H9 (cell line): ENCODE results near the gene NFS1. TPM values are rescaled to one million over a fixed set of nuclear protein-coding genes. Genes with fewer than 3 reads are reported as not detected.

Experiments
- DNase-seq: peaks from one replicate; pipeline ENCODE4 v3.0.0-alpha.2; 2017
- H2AFZ ChIP-seq: one replicate; pipeline ENCODE4 v1.6.1; 2013; ENCODE audit warnings: mild to moderate bottlenecking, low read length, control low read depth, moderate library complexity
- H2AK5ac ChIP-seq: 2 replicates; pipeline ENCODE4 v1.6.1; 2013; ENCODE audit warnings: low read length, control low read depth, mixed read lengths; ENCODE audit not compliant: insufficient read length
- H2BK120ac ChIP-seq: one replicate; pipeline ENCODE4 v1.6.1; 2013; ENCODE audit warnings: low read depth, mild to moderate bottlenecking, low read length, control low read depth, inconsistent platforms; ENCODE audit not compliant: poor library complexity, severe bottlenecking
- H2BK12ac ChIP-seq: 2 replicates; pipeline ENCODE4 v1.6.1; 2013; ENCODE audit warnings: low read length, control low read depth, mixed read lengths, low read depth; ENCODE audit not compliant: insufficient read length
- H2BK15ac ChIP-seq: 2 replicates; pipeline ENCODE4 v1.6.1; 2013; ENCODE audit warnings: low read depth, low read length, control low read depth
- H2BK20ac ChIP-seq: one replicate; pipeline ENCODE4 v1.6.1; 2013; ENCODE audit warnings: low read depth, mild to moderate bottlenecking, low read length, control low read depth, inconsistent platforms; ENCODE audit not compliant: poor library complexity, severe bottlenecking
- H2BK5ac ChIP-seq: 2 replicates; pipeline ENCODE4 v1.6.1; 2013; ENCODE audit warnings: low read length, control low read depth, mixed read lengths; ENCODE audit not compliant: insufficient read length
- H3K14ac ChIP-seq: 2 replicates; pipeline ENCODE4 v1.6.1; 2013; ENCODE audit warnings: low read length, control low read depth; ENCODE audit not compliant: insufficient read depth
- H3K18ac ChIP-seq: 2 replicates; pipeline ENCODE4 v1.6.1; 2013; ENCODE audit warnings: low read depth, mild to moderate bottlenecking, mixed read lengths, low read length, control low read depth; ENCODE audit not compliant: insufficient read length
- H3K23ac ChIP-seq: 2 replicates; pipeline ENCODE4 v1.6.1; 2013; ENCODE audit warnings: low read length, control low read depth, mixed read lengths, low read depth; ENCODE audit not compliant: insufficient read length
- H3K23me2 ChIP-seq: 2 replicates; pipeline ENCODE4 v1.6.1; 2013; ENCODE audit warnings: low read depth, mild to moderate bottlenecking, mixed read lengths, low read length, control low read depth; ENCODE audit not compliant: insufficient read length, poor library complexity, severe bottlenecking
- H3K27ac ChIP-seq: 2 replicates; pipeline ENCODE4 v1.5.1; 2013; ENCODE audit warnings: low read length, control low read depth, mixed read lengths, low read depth; ENCODE audit not compliant: insufficient read length
- H3K27me3 ChIP-seq: 2 replicates; pipeline ENCODE4 v1.6.1; 2013; ENCODE audit warnings: low read length, control low read depth, inconsistent platforms; ENCODE audit not compliant: insufficient read depth
- H3K4ac ChIP-seq: 2 replicates; pipeline ENCODE4 v1.6.1; 2013; ENCODE audit warnings: low read depth, mild to moderate bottlenecking, control low read depth, inconsistent platforms, low read length, moderate library complexity
- H3K4me1 ChIP-seq: 2 replicates; pipeline ENCODE4 v1.6.1; 2013; ENCODE audit warnings: low read length, control low read depth, inconsistent platforms; ENCODE audit not compliant: insufficient read depth
- H3K4me2 ChIP-seq: 2 replicates; pipeline ENCODE4 v1.6.1; 2013; ENCODE audit warnings: low read length, control low read depth, mixed read lengths; ENCODE audit not compliant: insufficient read length, insufficient read depth
- H3K56ac ChIP-seq: 2 replicates; pipeline ENCODE4 v1.6.1; 2013; ENCODE audit warnings: low read depth, mild to moderate bottlenecking, mixed read lengths, low read length, control low read depth; ENCODE audit not compliant: insufficient read length
- H3K79me1 ChIP-seq: 2 replicates; pipeline ENCODE4 v1.6.1; 2013; ENCODE audit warnings: low read depth, mild to moderate bottlenecking, moderate library complexity, low read length, control low read depth, inconsistent platforms; ENCODE audit not compliant: insufficient read depth, poor library complexity, severe bottlenecking
- H3K79me2 ChIP-seq: 2 replicates; pipeline ENCODE4 v1.6.1; 2013; ENCODE audit warnings: low read length, control low read depth, inconsistent platforms; ENCODE audit not compliant: insufficient read depth
- H3K9ac ChIP-seq: 2 replicates; pipeline ENCODE4 v1.6.1; 2013; ENCODE audit warnings: low read length, control low read depth, mixed read lengths; ENCODE audit not compliant: insufficient read length; ENCODE audit errors: extremely low read depth
- H3K9me3 ChIP-seq: one replicate; pipeline ENCODE4 v1.6.1; 2013; ENCODE audit warnings: low read depth, low read length, inconsistent platforms; ENCODE audit not compliant: control insufficient read depth
- H3T11ph ChIP-seq: one replicate; pipeline ENCODE4 v1.6.1; 2013; ENCODE audit warnings: mild to moderate bottlenecking, low read length, control low read depth, inconsistent platforms
- H4K20me1 ChIP-seq: one replicate; pipeline ENCODE4 v1.6.1; 2013; ENCODE audit not compliant: control insufficient read depth, insufficient read length, insufficient read depth
- H4K5ac ChIP-seq: 2 replicates; pipeline ENCODE4 v1.6.1; 2013; ENCODE audit warnings: low read depth, mild to moderate bottlenecking, mixed read lengths, low read length, control low read depth; ENCODE audit not compliant: insufficient read length
- H4K8ac ChIP-seq: replicated peaks from 2 replicates; pipeline ENCODE4 v1.6.1; 2013; ENCODE audit warnings: low read length, control low read depth, mixed read lengths, low read depth; ENCODE audit not compliant: insufficient read length
- H4K91ac ChIP-seq: 2 replicates; pipeline ENCODE4 v1.6.1; 2013; ENCODE audit warnings: low read depth, mild to moderate bottlenecking, moderate library complexity, mixed read lengths, low read length, control low read depth; ENCODE audit not compliant: insufficient read length
- H3K27ac Mint-ChIP-seq, 3 experiments: 2 replicates in 2 of 3; 3 replicates in 1 of 3; pipeline ENCODE4 v1.8.0; 2020 to 2021; ENCODE audit warnings: mixed read lengths in 3 of 3, mild to moderate bottlenecking in 1 of 3, moderate library complexity in 1 of 3
- H3K27me3 Mint-ChIP-seq: 2 replicates; pipeline ENCODE4 v1.8.0; 2021; ENCODE audit warnings: low read depth, mild to moderate bottlenecking, moderate library complexity, mixed read lengths
- H3K36me3 Mint-ChIP-seq, 3 experiments: 2 replicates in 2 of 3; 3 replicates in 1 of 3; pipeline ENCODE4 v1.8.0; 2020 to 2021; ENCODE audit warnings: low read depth in 3 of 3, mixed read lengths in 3 of 3; ENCODE audit not compliant: insufficient read depth in 1 of 3
- H3K4me1 Mint-ChIP-seq, 2 experiments: 2 replicates each; pipeline ENCODE4 v1.8.0; 2020; ENCODE audit warnings: mixed read lengths in 2 of 2
- H3K4me3 Mint-ChIP-seq, 2 experiments: 2 replicates in 1 of 2; 3 replicates in 1 of 2; pipeline ENCODE4 v1.8.0; 2020 to 2021; ENCODE audit warnings: mild to moderate bottlenecking in 2 of 2, mixed read lengths in 2 of 2, moderate library complexity in 1 of 2
- H3K9me3 Mint-ChIP-seq, 2 experiments: 2 replicates in 1 of 2; 3 replicates in 1 of 2; pipeline ENCODE4 v1.8.0; 2020; ENCODE audit warnings: mild to moderate bottlenecking in 2 of 2, mixed read lengths in 2 of 2, moderate library complexity in 1 of 2
- WGBS: extraction: QIAGEN DNeasy Blood & Tissue Kit; methylation state at CpG from one replicate; pipeline ENCODE4 v1.1.7; 2013; ENCODE audit warnings: missing lambda C conversion rate, low lambda C conversion rate, mixed read lengths; ENCODE audit not compliant: insufficient read length; ENCODE audit errors: extremely low coverage; 5-methylcytosine and 5-hydroxymethylcytosine counted together
- total RNA-seq: library from RNA; stranded (reverse); gene quantifications from 2 replicates; pipeline ENCODE4 v1.2.1, GENCODE V29; 2021
- TF ChIP-seq, protein P1 (sequence below): fragments of 200-600 bp; sonication (generic); conservative IDR thresholded peaks from 3 replicates; pipeline ENCODE4 v1.8.0; 2021; ENCODE audit warnings: antibody characterized with exemption, mild to moderate bottlenecking

NFS1 gene
- total RNA-seq, 1 experiment from 2014 or later = 26.6 TPM

GRCh38 chr20:35729836-35730582, 30.9 kb upstream of the NFS1 start:
- H3K36me3 Mint-ChIP-seq = peaks cover 55 to 95% (median 94%) of the 10 kb centered on the region in 3 experiments
- Histone ChIP-seq H3K9ac (no peak overlapping the region), H3K23ac (no peak overlapping the region), H2AFZ (no peak overlapping the region), H3K27me3 (no peaks in the 10 kb centered on the region), H3K23me2 (no peaks in the 10 kb centered on the region), H3K79me1 (peaks cover 9% of the 10 kb centered on the region), H3K27ac (no peak overlapping the region), H3K4me1 (no peaks in the 10 kb centered on the region), H2BK5ac (no peak overlapping the region), H4K5ac (no peak overlapping the region), H2BK20ac (no peak overlapping the region), H3K79me2 (peaks cover 6% of the 10 kb centered on the region; the same call in 1 of the 2 replicates), H3K4me2 (no peak overlapping the region), H2AK5ac (no peak overlapping the region), H3K56ac (no peak overlapping the region), H4K91ac (no peak overlapping the region), H3K9me3 (no peaks in the 10 kb centered on the region), H2BK12ac (no peak overlapping the region), H3K4ac (no peak overlapping the region), H4K20me1 (no peaks in the 10 kb centered on the region), H3K18ac (no peak overlapping the region), H4K8ac (no peak overlapping the region), H2BK15ac (no peak overlapping the region), H3K14ac (no peak overlapping the region), H3T11ph (no peak overlapping the region), H2BK120ac (no peak overlapping the region)
- TF ChIP-seq, protein P1, sequence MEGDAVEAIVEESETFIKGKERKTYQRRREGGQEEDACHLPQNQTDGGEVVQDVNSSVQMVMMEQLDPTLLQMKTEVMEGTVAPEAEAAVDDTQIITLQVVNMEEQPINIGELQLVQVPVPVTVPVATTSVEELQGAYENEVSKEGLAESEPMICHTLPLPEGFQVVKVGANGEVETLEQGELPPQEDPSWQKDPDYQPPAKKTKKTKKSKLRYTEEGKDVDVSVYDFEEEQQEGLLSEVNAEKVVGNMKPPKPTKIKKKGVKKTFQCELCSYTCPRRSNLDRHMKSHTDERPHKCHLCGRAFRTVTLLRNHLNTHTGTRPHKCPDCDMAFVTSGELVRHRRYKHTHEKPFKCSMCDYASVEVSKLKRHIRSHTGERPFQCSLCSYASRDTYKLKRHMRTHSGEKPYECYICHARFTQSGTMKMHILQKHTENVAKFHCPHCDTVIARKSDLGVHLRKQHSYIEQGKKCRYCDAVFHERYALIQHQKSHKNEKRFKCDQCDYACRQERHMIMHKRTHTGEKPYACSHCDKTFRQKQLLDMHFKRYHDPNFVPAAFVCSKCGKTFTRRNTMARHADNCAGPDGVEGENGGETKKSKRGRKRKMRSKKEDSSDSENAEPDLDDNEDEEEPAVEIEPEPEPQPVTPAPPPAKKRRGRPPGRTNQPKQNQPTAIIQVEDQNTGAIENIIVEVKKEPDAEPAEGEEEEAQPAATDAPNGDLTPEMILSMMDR = no peak
- no peaks in the 10 kb centered on the region for H3K9me3 Mint-ChIP-seq
- DNase-seq = no peak
- H3K27ac Mint-ChIP-seq = 0 out of 7 replicates have a peak overlapping the region, but pooled peaks of 1 of the 3 experiments have one; percentile 30
- H3K4me1 Mint-ChIP-seq = 0 out of 4 replicates have a peak, but pooled peaks cover 0 to 2% of the 10 kb centered on the region in 2 experiments
- H3K4me3 Mint-ChIP-seq = no peak overlapping the region
- H3K27me3 Mint-ChIP-seq = no peaks in the 10 kb centered on the region; the same call in 1 of the 2 replicates
- no CpG with 5 or more reads among the region's 2 CpGs for WGBS
